Measurements from ENCODE around the gene NSD2. TPM values are rescaled to one million over a fixed set of nuclear protein-coding genes. Genes with fewer than 3 reads are reported as not detected.

The NSD2 gene
- polyA plus RNA-seq: 10 to 100 TPM in 3 of 4 donors, 1 to 10 TPM in 1; 8.4 to 46.4 (median 22.5) TPM
- long read RNA-seq, donor 1: 0 reads
- long read RNA-seq, donor 2, full-length matches to known transcripts: 1 of 1 reads
- long read RNA-seq, donor 2, partial matches to known transcripts: 0 of 1 reads
- long read RNA-seq, donor 2, other reads (novel, unspliced or antisense): 0 of 1 reads
- long read RNA-seq, donor 3, partial matches to known transcripts: 0 of 1 reads
- long read RNA-seq, donor 3, other reads (novel, unspliced or antisense): 0 of 1 reads
- long read RNA-seq, donor 4: 0 reads
- long read RNA-seq, donor 5: 0 reads
- long read RNA-seq, donor 6, partial matches to known transcripts: 0 of 1 reads
- long read RNA-seq, donor 6, other reads (novel, unspliced or antisense): 0 of 1 reads
- long read RNA-seq, donor 7: 0 reads
- long read RNA-seq, donor 8, partial matches to known transcripts: 0 of 1 reads
- long read RNA-seq, donor 8, other reads (novel, unspliced or antisense): 0 of 1 reads
- long read RNA-seq, donor 9, partial matches to known transcripts: 0 of 1 reads
- long read RNA-seq, donor 9, other reads (novel, unspliced or antisense): 0 of 1 reads
- long read RNA-seq, donor 10, full-length matches to known transcripts: 4 of 4 reads
- long read RNA-seq, donor 10, partial matches to known transcripts: 0 of 4 reads
- long read RNA-seq, donor 10, other reads (novel, unspliced or antisense): 0 of 4 reads

- Histone ChIP-seq H3K4me1 (ENCODE audit: control insufficient read depth in 3 of 3, insufficient read depth in 2 of 3, low read depth in 1 of 3, low read length in 2 of 3) (peaks cover 0 to 56% (median 17%) of the 10 kb centered on the region in 3 donors), H3K27ac (ENCODE audit: low read depth in 1 of 3, low read length in 2 of 3) (peak within 1 kb of the TSS; percentile 97 to 100 (median 98)), H3K9me3 (ENCODE audit: control insufficient read depth in 2 of 2, insufficient read depth in 1 of 2, low read depth in 1 of 2, low read length in 1 of 2) (no peaks in the 10 kb centered on the region), H3K27me3 (ENCODE audit: control insufficient read depth in 3 of 3, insufficient read depth in 3 of 3, low read length in 3 of 3) (no peaks in the 10 kb centered on the region), H3K36me3 (ENCODE audit: control insufficient read depth in 3 of 3, insufficient read depth in 2 of 3, low read depth in 1 of 3, low read length in 3 of 3) (no peaks in the 10 kb centered on the region), H3K4me3 (ENCODE audit: low read depth in 1 of 3, low read length in 3 of 3) (peak within 1 kb of the TSS; percentile 67 to 100 (median 99))
- DNase-seq (peak; percentile 91 to 96), FAIRE-seq (no peak)
- WGBS, 3 donors: 0 to 1% (median 1%) methylated on average over 52 to 155 of the region's 155 CpGs
These were observed at the start of gene NSD2 for GRCh38 chr4:1870578-1871443. NSD2 (plus strand) TSS chr4:1871393; CDS start chr4:1900655, 29,262 bp downstream.

GRCh38 chr4:1821679-1822567 lies 49.3 kb upstream of the NSD2 start:
- WGBS, 3 donors: 95 to 97% (median 96%) methylated on average over 18 of the region's 18 CpGs
- Histone ChIP-seq H3K27me3 (ENCODE audit: control insufficient read depth in 3 of 3, insufficient read depth in 3 of 3, low read length in 3 of 3) (no peaks in the 10 kb centered on the region), H3K36me3 (ENCODE audit: control insufficient read depth in 3 of 3, insufficient read depth in 2 of 3, low read depth in 1 of 3, low read length in 3 of 3) (peaks cover 15 to 95% (median 18%) of the 10 kb centered on the region in 3 donors)

GRCh38 chr4:1822568-1823544 lies 48.3 kb upstream of the NSD2 start:
- no peaks in the 10 kb centered on the region for H3K4me1 ChIP-seq (ENCODE audit: control insufficient read depth in 3 of 3, insufficient read depth in 2 of 3, low read depth in 1 of 3, low read length in 2 of 3)
- peaks cover 9 to 88% (median 18%) of the 10 kb centered on the region in 3 donors for H3K36me3 ChIP-seq (ENCODE audit: control insufficient read depth in 3 of 3, insufficient read depth in 2 of 3, low read depth in 1 of 3, low read length in 3 of 3)
- no peaks in the 10 kb centered on the region for H3K27me3 ChIP-seq (ENCODE audit: control insufficient read depth in 3 of 3, insufficient read depth in 3 of 3, low read length in 3 of 3)
- H3K9me3 ChIP-seq (ENCODE audit: control insufficient read depth in 2 of 2, insufficient read depth in 1 of 2, low read depth in 1 of 2, low read length in 1 of 2): no peaks in the 10 kb centered on the region
- WGBS, 3 donors: 91 to 94% (median 93%) methylated on average over 27 to 37 of the region's 37 CpGs
- FAIRE-seq: no peak
- no peak overlapping the region for H3K4me3 ChIP-seq (ENCODE audit: low read depth in 1 of 3, low read length in 3 of 3)
- DNase-seq: no peak
- no peak overlapping the region for H3K27ac ChIP-seq (ENCODE audit: low read depth in 1 of 3, low read length in 2 of 3)

More at GRCh38 chr4:1821679-1822567, 49.3 kb upstream of the NSD2 start:
- FAIRE-seq: no peak
- DNase-seq: no peak
- H3K9me3 ChIP-seq (ENCODE audit: control insufficient read depth in 2 of 2, insufficient read depth in 1 of 2, low read depth in 1 of 2, low read length in 1 of 2): no peaks in the 10 kb centered on the region
- H3K4me1 ChIP-seq (ENCODE audit: control insufficient read depth in 3 of 3, insufficient read depth in 2 of 3, low read depth in 1 of 3, low read length in 2 of 3): no peaks in the 10 kb centered on the region
- H3K27ac ChIP-seq (ENCODE audit: low read depth in 1 of 3, low read length in 2 of 3): no peak overlapping the region
- H3K4me3 ChIP-seq (ENCODE audit: low read depth in 1 of 3, low read length in 3 of 3): no peak overlapping the region

- Histone ChIP-seq H3K27ac (ENCODE audit: low read depth in 1 of 3, low read length in 2 of 3) (no peak overlapping the region), H3K4me1 (ENCODE audit: control insufficient read depth in 3 of 3, insufficient read depth in 2 of 3, low read depth in 1 of 3, low read length in 2 of 3) (no peaks in the 10 kb centered on the region), H3K27me3 (ENCODE audit: control insufficient read depth in 3 of 3, insufficient read depth in 3 of 3, low read length in 3 of 3) (no peaks in the 10 kb centered on the region), H3K9me3 (ENCODE audit: control insufficient read depth in 2 of 2, insufficient read depth in 1 of 2, low read depth in 1 of 2, low read length in 1 of 2) (no peaks in the 10 kb centered on the region), H3K4me3 (ENCODE audit: low read depth in 1 of 3, low read length in 3 of 3) (no peak overlapping the region), H3K36me3 (ENCODE audit: control insufficient read depth in 3 of 3, insufficient read depth in 2 of 3, low read depth in 1 of 3, low read length in 3 of 3) (peaks cover 7 to 81% (median 15%) of the 10 kb centered on the region in 3 donors)
- DNase-seq: no peak
- FAIRE-seq: no peak
- 95 to 97% (median 96%) methylated on average over 12 of the region's 12 CpGs for WGBS, 3 donors
These were observed 47.7 kb upstream of the NSD2 start for GRCh38 chr4:1823545-1823932.

GRCh38 chr4:1824746-1825145 lies 46.4 kb upstream of the NSD2 start:
- no peak for FAIRE-seq
- Histone ChIP-seq H3K27me3 (ENCODE audit: control insufficient read depth in 3 of 3, insufficient read depth in 3 of 3, low read length in 3 of 3) (no peaks in the 10 kb centered on the region), H3K27ac (ENCODE audit: low read depth in 1 of 3, low read length in 2 of 3) (no peak overlapping the region), H3K4me3 (ENCODE audit: low read depth in 1 of 3, low read length in 3 of 3) (no peak overlapping the region), H3K36me3 (ENCODE audit: control insufficient read depth in 3 of 3, insufficient read depth in 2 of 3, low read depth in 1 of 3, low read length in 3 of 3) (peaks cover 4 to 73% (median 15%) of the 10 kb centered on the region in 3 donors), H3K4me1 (ENCODE audit: control insufficient read depth in 3 of 3, insufficient read depth in 2 of 3, low read depth in 1 of 3, low read length in 2 of 3) (no peaks in the 10 kb centered on the region), H3K9me3 (ENCODE audit: control insufficient read depth in 2 of 2, insufficient read depth in 1 of 2, low read depth in 1 of 2, low read length in 1 of 2) (peaks cover 0 to 3% of the 10 kb centered on the region in 2 donors)
- no peak for DNase-seq
- 87 to 90% (median 88%) methylated on average over 11 of the region's 11 CpGs for WGBS, 3 donors

- no peak for DNase-seq
- 89 to 91% (median 91%) methylated on average over 19 of the region's 19 CpGs for WGBS, 3 donors
- H3K4me1 ChIP-seq (ENCODE audit: control insufficient read depth in 3 of 3, insufficient read depth in 2 of 3, low read depth in 1 of 3, low read length in 2 of 3): no peaks in the 10 kb centered on the region
- H3K36me3 ChIP-seq (ENCODE audit: control insufficient read depth in 3 of 3, insufficient read depth in 2 of 3, low read depth in 1 of 3, low read length in 3 of 3): peaks cover 4 to 70% (median 14%) of the 10 kb centered on the region in 3 donors
- no peak for FAIRE-seq
- no peak overlapping the region for H3K27ac ChIP-seq (ENCODE audit: low read depth in 1 of 3, low read length in 2 of 3)
- peaks cover 0 to 3% of the 10 kb centered on the region in 2 donors for H3K9me3 ChIP-seq (ENCODE audit: control insufficient read depth in 2 of 2, insufficient read depth in 1 of 2, low read depth in 1 of 2, low read length in 1 of 2)
- no peak overlapping the region for H3K4me3 ChIP-seq (ENCODE audit: low read depth in 1 of 3, low read length in 3 of 3)
- H3K27me3 ChIP-seq (ENCODE audit: control insufficient read depth in 3 of 3, insufficient read depth in 3 of 3, low read length in 3 of 3): no peaks in the 10 kb centered on the region
These were observed 45.9 kb upstream of the NSD2 start for GRCh38 chr4:1825326-1825725.
